HepG2 (cell line): ENCODE data around the gene RHOT1. TPM values are rescaled to one million over a fixed set of nuclear protein-coding genes. Genes with fewer than 3 reads are reported as not detected.

ENCODE experiments used
- ATAC-seq: fragments of 200-7000 bp; cut with Tn5 transposase; 3 replicates; pipeline ENCODE4 v1.9.1; 2020; ENCODE audit warnings: mild to moderate bottlenecking, moderate library complexity
- BruUV-seq: library from RNA; stranded (reverse); fragments of 400-500 nt; replicated peaks from 2 replicates; lab custom pipeline; 2021; lab: Mats Ljungman, UMichigan
- CTCF ChIA-PET: fragments of 300-600 bp; formaldehyde crosslinking; extraction: SDS; loops from one replicate; lab custom pipeline; 2021; ENCODE audit warnings: low total read pairs, inconsistent platforms, low intra/inter-chr PET ratio; lab: Yijun Ruan, JAX
- POLR2A ChIA-PET: fragments of 350-600 bp; sonication (Branson Sonifier 250); formaldehyde crosslinking; loops from one replicate; lab custom pipeline; 2020; ENCODE audit warnings: antibody characterized with exemption, inconsistent platforms; lab: Yijun Ruan, JAX
- DNase-seq: peaks from one replicate; pipeline ENCODE4 v3.0.0-alpha.2; 2015; ENCODE audit warnings: low spot score
- FAIRE-seq: peaks from 3 replicates; lab custom pipeline; 2011; peaks lifted over from hg19 to GRCh38; lab: Jason Lieb, UNC
- H2AFZ ChIP-seq: one replicate; pipeline ENCODE4 v1.6.1; 2011; ENCODE audit warnings: low read length, inconsistent platforms
- H3K27ac ChIP-seq: fragments of 300-600 bp; 3 replicates; pipeline ENCODE4 v1.8.0; 2011; ENCODE audit warnings: mixed run types, mild to moderate bottlenecking, mixed read lengths, low read length, inconsistent platforms; ENCODE audit not compliant: insufficient read depth; ENCODE audit errors: extremely low read length
- H3K27me3 ChIP-seq, 2 experiments: fragments of 200-600 bp in 1 of 2; 2 replicates in 1 of 2; 3 replicates in 1 of 2; pipeline versions ENCODE4 v1.6.0 to v1.8.0; 2011; ENCODE audit warnings: low read length in 2 of 2, mild to moderate bottlenecking in 2 of 2, moderate library complexity in 2 of 2, inconsistent platforms in 1 of 2; ENCODE audit not compliant: insufficient read depth in 2 of 2, control insufficient read depth in 1 of 2
- H3K36me3 ChIP-seq, 2 experiments: fragments of 200-600 bp in 1 of 2; replicated peaks in 1 of 2; 2 replicates in 1 of 2; 3 replicates in 1 of 2; pipeline versions ENCODE4 v1.5.1 to v1.8.0; 2011; ENCODE audit warnings: low read length in 2 of 2, inconsistent platforms in 1 of 2; ENCODE audit not compliant: insufficient read depth in 2 of 2, control insufficient read depth in 1 of 2
- H3K4me1 ChIP-seq: 2 replicates; pipeline ENCODE4 v1.5.1; 2012; ENCODE audit warnings: low read length, inconsistent platforms; ENCODE audit not compliant: insufficient read depth
- H3K4me2 ChIP-seq: 2 replicates; pipeline ENCODE4 v1.6.0; 2011; ENCODE audit warnings: low read depth, low read length, inconsistent platforms
- H3K4me3 ChIP-seq, 3 experiments: fragments of 200-600 bp in 1 of 3; sonication (generic), shearing (Covaris generic) in 1 of 3; replicated peaks in 1 of 3; 2 replicates each; pipeline ENCODE4 v1.5.1; 2011 to 2016; ENCODE audit warnings: low read length in 3 of 3, inconsistent platforms in 2 of 3, low read depth in 2 of 3, mild to moderate bottlenecking in 2 of 3, control low read depth in 1 of 3, mixed read lengths in 1 of 3; ENCODE audit not compliant: insufficient read depth in 1 of 3
- H3K79me2 ChIP-seq: one replicate; pipeline ENCODE4 v1.6.1; 2011; ENCODE audit warnings: low read length, inconsistent platforms; ENCODE audit not compliant: insufficient read depth
- H3K9ac ChIP-seq: 2 replicates; pipeline ENCODE4 v1.6.0; 2011; ENCODE audit warnings: mild to moderate bottlenecking, low read depth, low read length, inconsistent platforms; ENCODE audit not compliant: insufficient read depth
- H3K9me3 ChIP-seq: 2 replicates; pipeline ENCODE4 v1.5.1; 2012; ENCODE audit warnings: mild to moderate bottlenecking, low read length
- H4K20me1 ChIP-seq: 2 replicates; pipeline ENCODE4 v1.6.0; 2011; ENCODE audit warnings: inconsistent platforms, mild to moderate bottlenecking, low read length, moderate library complexity; ENCODE audit not compliant: insufficient read depth
- ATF3 ChIP-seq: sonication (generic); formaldehyde crosslinking; IDR thresholded peaks from 2 replicates; pipeline ENCODE4 v1.4.0; 2020; ENCODE audit warnings: missing genetic modification reagents
- ATF6 ChIP-seq: sonication (generic); formaldehyde crosslinking; conservative IDR thresholded peaks from 2 replicates; pipeline ENCODE4 v1.4.0; 2020; ENCODE audit warnings: missing genetic modification reagents
- CBX5 ChIP-seq: sonication (generic); formaldehyde crosslinking; IDR thresholded peaks from 2 replicates; pipeline ENCODE4 v1.4.0; 2020; ENCODE audit warnings: missing genetic modification reagents, borderline replicate concordance
- IRF2 ChIP-seq: IDR thresholded peaks from 2 replicates; pipeline ENCODE4 v1.6.1; 2018; ENCODE audit warnings: missing genetic modification reagents, missing compliant biosample characterization
- RAD21 ChIP-seq: fragments of 450-650 bp; formaldehyde crosslinking; IDR thresholded peaks from 2 replicates; pipeline ENCODE4 v1.5.0; 2020; ENCODE audit warnings: mild to moderate bottlenecking
- RBAK ChIP-seq: sonication (generic); formaldehyde crosslinking; IDR thresholded peaks from 2 replicates; pipeline ENCODE4 v1.5.1; 2020; ENCODE audit warnings: mild to moderate bottlenecking, missing genetic modification reagents
- REL ChIP-seq: sonication (generic); formaldehyde crosslinking; conservative IDR thresholded peaks from 2 replicates; pipeline ENCODE4 v1.8.0; 2022; ENCODE audit warnings: mild to moderate bottlenecking, missing genetic modification reagents, moderate library complexity
- SOX13 ChIP-seq, 3 experiments: fragments of 450-650 bp in 1 of 3; sonication (generic) in 1 of 3; formaldehyde crosslinking in 1 of 3; IDR thresholded peaks in 2 of 3; conservative IDR thresholded peaks in 1 of 3; 2 replicates each; pipeline versions ENCODE4 v1.5.0 to v1.6.1; 2016 to 2020; ENCODE audit warnings: antibody characterized with exemption in 1 of 3, mild to moderate bottlenecking in 1 of 3, missing compliant biosample characterization in 1 of 3, missing genetic modification reagents in 1 of 3, moderate library complexity in 1 of 3
- SOX6 ChIP-seq, 2 experiments: fragments of 450-650 bp in 1 of 2; sonication (generic) in 1 of 2; formaldehyde crosslinking in 1 of 2; IDR thresholded peaks; 2 replicates each; pipeline versions ENCODE4 v1.4.0 to v1.6.1; 2017 to 2020; ENCODE audit warnings: antibody characterized with exemption in 1 of 2, mild to moderate bottlenecking in 1 of 2, missing genetic modification reagents in 1 of 2
- ZNF552 ChIP-seq: sonication (generic); formaldehyde crosslinking; IDR thresholded peaks from 2 replicates; pipeline ENCODE4 v1.9.0; 2022; ENCODE audit warnings: missing genetic modification reagents, mild to moderate bottlenecking, borderline replicate concordance
- ZNF607 ChIP-seq: sonication (generic); formaldehyde crosslinking; IDR thresholded peaks from 2 replicates; pipeline ENCODE4 v1.5.1; 2020; ENCODE audit warnings: missing genetic modification reagents, mild to moderate bottlenecking, borderline replicate concordance
- ZNF709 ChIP-seq: sonication (generic); formaldehyde crosslinking; IDR thresholded peaks from 2 replicates; pipeline ENCODE4 v1.5.0; 2020; ENCODE audit warnings: mild to moderate bottlenecking, missing genetic modification reagents
- ZNF788 ChIP-seq: sonication (generic); formaldehyde crosslinking; IDR thresholded peaks from 2 replicates; pipeline ENCODE4 v1.5.0; 2020; ENCODE audit warnings: mild to moderate bottlenecking, missing genetic modification reagents, borderline replicate concordance
- WGBS: methylation state at CpG from one replicate; pipeline ENCODE4 v1.1.6; 2017; ENCODE audit warnings: low lambda C conversion rate; 5-methylcytosine and 5-hydroxymethylcytosine counted together
- in situ Hi-C: cut with HindIII; loops from 2 replicates; pipeline ENCODE4 v1.10.0; 2017; ENCODE audit warnings: low pct_unique_long_range_greater_than_20kb; ENCODE audit not compliant: extremely low pct_ligation_motif_present
- intact Hi-C: fragments of 100-400 bp; cut with micrococcal nuclease; formaldehyde crosslinking; loops from one replicate; pipeline ENCODE4 v1.10.0; 2022; ENCODE audit not compliant: unreplicated experiment
- polyA plus RNA-seq, 8 experiments: library from polyadenylated mRNA; depleted of rRNA in 3 of 8; stranded (reverse) in 7 of 8; unstranded in 1 of 8; fragments of >200 nt; fragmentation: Illumina TruSeq in 4 of 8; extraction: Trizol in 4 of 8; gene quantifications; 2 replicates each; pipeline versions ENCODE4 v1.2.1 to v1.2.3, GENCODE V29; 2011 to 2016; ENCODE audit warnings: low read depth in 4 of 8, missing spikeins in 1 of 8, mixed read lengths in 1 of 8; ENCODE audit not compliant: insufficient read depth in 1 of 8
- total RNA-seq, 5 experiments: library from RNA; depleted of rRNA; stranded (reverse); fragments of >200 nt; fragmentation: Illumina TruSeq; extraction: Trizol; gene quantifications; 2 replicates each; pipeline ENCODE4 v1.2.3, GENCODE V29; 2016; ENCODE audit warnings: low read depth in 1 of 5
- TF ChIP-seq, protein P1 (sequence below): sonication (generic); formaldehyde crosslinking; IDR thresholded peaks from 2 replicates; pipeline ENCODE4 v1.5.0; 2020; ENCODE audit warnings: mild to moderate bottlenecking, missing genetic modification reagents, moderate library complexity
- TF ChIP-seq, protein P2 (sequence below): sonication (generic); formaldehyde crosslinking; IDR thresholded peaks from 2 replicates; pipeline ENCODE4 v1.8.0; 2022; ENCODE audit warnings: missing genetic modification reagents, mild to moderate bottlenecking, inconsistent platforms, borderline replicate concordance

RHOT1 gene
- total and polyA plus RNA-seq, 2 of the 13 experiments (the other 11 are each of a cell fraction or from before 2014, with no cell fraction given), result 25.6 to 41.5 TPM

- no peak for TF ChIP-seq ATF6 (CRISPR knock-in tag)
- no peak for TF ChIP-seq REL (CRISPR knock-in tag)
- no peak for TF ChIP-seq ZNF607 (CRISPR knock-in tag)
- TF ChIP-seq IRF2 (CRISPR knock-in tag), result peak; percentile 59; the same call in 1 of the 2 replicates
- TF ChIP-seq RAD21 (CRISPR knock-in tag), result peak; percentile 96
- no peak for TF ChIP-seq SOX6 (IDR thresholded peaks at IDR 0.05)
- TF ChIP-seq SOX6 (CRISPR knock-in tag; IDR thresholded peaks at IDR 0.05), result no peak
- TF ChIP-seq CBX5, result 0 out of 2 replicates have a peak, but pooled peaks have one; percentile 50
Measured at GRCh38 chr17:32253117-32253611, 110.9 kb downstream of the RHOT1 start (continued).

DNA sequence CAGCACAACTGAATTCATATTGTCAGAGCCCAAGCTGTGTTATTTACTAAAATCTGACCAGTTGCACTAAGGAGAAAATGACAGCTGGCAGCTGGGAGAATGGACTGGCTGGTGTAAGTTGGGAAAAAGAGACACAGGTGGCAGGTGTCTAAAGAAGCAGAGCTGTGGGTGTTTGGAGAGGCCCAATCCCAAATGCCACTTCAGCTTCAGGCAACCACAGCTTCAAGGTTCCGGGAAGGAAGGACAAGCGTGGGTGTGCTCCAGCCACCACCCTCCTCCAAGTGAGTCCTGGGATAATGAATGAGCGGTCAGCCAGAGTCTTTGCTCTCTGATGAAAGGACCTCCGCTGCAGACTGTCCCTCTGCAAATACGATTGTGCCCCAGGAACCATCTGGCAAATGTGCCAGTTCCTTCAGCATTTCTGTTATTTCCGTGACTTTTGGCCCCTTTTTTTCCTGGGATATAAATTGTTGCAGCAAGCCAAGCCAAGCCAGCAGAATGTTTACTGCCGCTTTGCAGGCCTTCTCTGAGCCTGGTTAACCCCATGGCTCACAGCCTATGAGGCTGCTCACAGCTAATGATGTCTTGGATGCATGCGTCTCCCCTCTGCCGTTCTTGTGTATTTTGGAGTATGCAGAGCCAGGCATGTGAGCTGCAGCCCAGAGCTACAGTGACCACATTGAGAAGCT, 113.9 kb downstream of the RHOT1 start:
- Histone ChIP-seq H3K4me2 (no peak overlapping the region), H3K9me3 (no peaks in the 10 kb centered on the region), H4K20me1 (no peaks in the 10 kb centered on the region), H3K36me3 (no peaks in the 10 kb centered on the region), H3K4me3 (no peak overlapping the region), H3K27ac (no peak overlapping the region), H3K79me2 (no peaks in the 10 kb centered on the region), H3K27me3 (peaks cover 0 to 12% of the 10 kb centered on the region in 2 experiments; a peak in 4 of 5 replicates), H2AFZ (no peak overlapping the region), H3K9ac (no peak overlapping the region), H3K4me1 (peaks cover 20% of the 10 kb centered on the region)
- DNase-seq, result no peak
- ChIA-PET POLR2A (no interaction called here), CTCF (no interaction called here)
- no peak for ATAC-seq
- FAIRE-seq, result no peak
- in situ Hi-C loops (loop anchor here (5.0 kb wide), 1 partner anchor 66 kb away; no protein-coding TSS in a partner anchor), intact Hi-C loops (no loop called here)
- 19% methylated on average over 8 of the region's 9 CpGs for WGBS
- BruUV-seq, result no TSS peak
- TF ChIP-seq ZNF552 (CRISPR knock-in tag) (no peak), SOX13 (IDR thresholded peaks at IDR 0.05) (no peak), SOX13 (CRISPR knock-in tag; conservative IDR thresholded peaks at IDR 0.05 in 1 of 2, IDR thresholded peaks at IDR 0.05 in 1 of 2) (no peak), ATF3 (CRISPR knock-in tag) (no peak), RBAK (CRISPR knock-in tag) (no peak), ZNF788 (CRISPR knock-in tag) (no peak), ZNF709 (CRISPR knock-in tag) (no peak)
- TF ChIP-seq, protein P1, sequence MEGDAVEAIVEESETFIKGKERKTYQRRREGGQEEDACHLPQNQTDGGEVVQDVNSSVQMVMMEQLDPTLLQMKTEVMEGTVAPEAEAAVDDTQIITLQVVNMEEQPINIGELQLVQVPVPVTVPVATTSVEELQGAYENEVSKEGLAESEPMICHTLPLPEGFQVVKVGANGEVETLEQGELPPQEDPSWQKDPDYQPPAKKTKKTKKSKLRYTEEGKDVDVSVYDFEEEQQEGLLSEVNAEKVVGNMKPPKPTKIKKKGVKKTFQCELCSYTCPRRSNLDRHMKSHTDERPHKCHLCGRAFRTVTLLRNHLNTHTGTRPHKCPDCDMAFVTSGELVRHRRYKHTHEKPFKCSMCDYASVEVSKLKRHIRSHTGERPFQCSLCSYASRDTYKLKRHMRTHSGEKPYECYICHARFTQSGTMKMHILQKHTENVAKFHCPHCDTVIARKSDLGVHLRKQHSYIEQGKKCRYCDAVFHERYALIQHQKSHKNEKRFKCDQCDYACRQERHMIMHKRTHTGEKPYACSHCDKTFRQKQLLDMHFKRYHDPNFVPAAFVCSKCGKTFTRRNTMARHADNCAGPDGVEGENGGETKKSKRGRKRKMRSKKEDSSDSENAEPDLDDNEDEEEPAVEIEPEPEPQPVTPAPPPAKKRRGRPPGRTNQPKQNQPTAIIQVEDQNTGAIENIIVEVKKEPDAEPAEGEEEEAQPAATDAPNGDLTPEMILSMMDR (CRISPR knock-in tag), result no peak
- TF ChIP-seq, protein P2, sequence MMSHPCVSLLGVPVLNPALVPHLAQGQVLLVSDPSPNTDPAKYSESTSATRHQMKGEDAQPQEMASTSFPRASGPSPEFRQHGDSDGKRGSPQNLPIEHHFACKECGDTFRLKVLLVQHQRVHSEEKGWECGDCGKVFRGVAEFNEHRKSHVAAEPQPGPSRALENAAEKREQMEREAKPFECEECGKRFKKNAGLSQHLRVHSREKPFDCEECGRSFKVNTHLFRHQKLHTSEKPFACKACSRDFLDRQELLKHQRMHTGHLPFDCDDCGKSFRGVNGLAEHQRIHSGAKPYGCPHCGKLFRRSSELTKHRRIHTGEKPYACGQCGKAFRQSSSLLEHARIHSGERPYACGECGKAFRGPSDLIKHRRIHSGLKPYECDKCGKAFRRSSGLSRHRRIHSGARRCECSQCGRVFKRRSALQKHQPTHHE, result no peak
